GM12878 (cell line): ENCODE measurements around the gene SON. TPM values are rescaled to one million over a fixed set of nuclear protein-coding genes. Genes with fewer than 3 reads are reported as not detected.
A peak's percentile ranks its signal among the peaks of the same experiment; 100 is the strongest.

Experiments
- ATAC-seq: fragments of 200-7000 bp; cut with Tn5 transposase; 3 replicates; pipeline ENCODE4 v1.9.1; 2020; ENCODE audit warnings: mild to moderate bottlenecking, moderate library complexity
- BruUV-seq: library from RNA; stranded (reverse); fragments of 400-500 nt; replicated peaks from 2 replicates; lab custom pipeline; 2021; lab: Mats Ljungman, UMichigan
- CTCF ChIA-PET: fragments of 300-600 bp; sonication (Branson Sonifier 250); formaldehyde crosslinking; extraction: SDS; loops from one replicate; lab custom pipeline; 2021; ENCODE audit warnings: inconsistent platforms; lab: Yijun Ruan, JAX
- POLR2A ChIA-PET: fragments of 350-600 bp; formaldehyde crosslinking; extraction: SDS; loops from one replicate; lab custom pipeline; 2021; ENCODE audit warnings: inconsistent platforms; lab: Charles Lee
- RAD21 ChIA-PET: fragments of 300-600 bp; sonication (Branson Sonifier 250); formaldehyde crosslinking; loops from one replicate; lab custom pipeline; 2023; ENCODE audit warnings: antibody characterized with exemption; ENCODE audit not compliant: unreplicated experiment; lab: Charles Lee
- SMC1A ChIA-PET: fragments of 300-600 bp; sonication (Branson Sonifier 250); formaldehyde crosslinking; loops from one replicate; lab custom pipeline; 2023; ENCODE audit not compliant: unreplicated experiment, uncharacterized antibody; lab: Charles Lee
- DNase-seq: peaks from one replicate; pipeline ENCODE4 v3.0.0-alpha.2; 2011; ENCODE audit warnings: low read depth, low spot score
- FAIRE-seq: peaks from 3 replicates; lab custom pipeline; 2011; peaks lifted over from hg19 to GRCh38; lab: Jason Lieb, UNC
- H2AFZ ChIP-seq: 2 replicates; pipeline ENCODE4 v1.6.0; 2011; ENCODE audit warnings: low read depth, low read length, control low read depth; ENCODE audit not compliant: control insufficient read depth
- H3K27ac ChIP-seq: 2 replicates; pipeline ENCODE4 v1.5.1; 2011; ENCODE audit warnings: control low read depth; ENCODE audit not compliant: control insufficient read depth, insufficient read depth
- H3K27me3 ChIP-seq, 2 experiments: replicated peaks in 1 of 2; 2 replicates each; pipeline versions ENCODE4 v1.6.0 to v1.6.1; 2011; ENCODE audit warnings: low read length in 1 of 2; ENCODE audit not compliant: control insufficient read depth in 2 of 2, insufficient read depth in 2 of 2
- H3K36me3 ChIP-seq, 2 experiments: 2 replicates each; pipeline ENCODE4 v1.5.1; 2011; ENCODE audit warnings: low read length in 1 of 2; ENCODE audit not compliant: control insufficient read depth in 2 of 2, insufficient read depth in 2 of 2
- H3K4me1 ChIP-seq: 2 replicates; pipeline ENCODE4 v1.6.1; 2011; ENCODE audit warnings: mild to moderate bottlenecking, low read length, moderate library complexity, mixed read lengths; ENCODE audit not compliant: control insufficient read depth, insufficient read depth
- H3K4me2 ChIP-seq: 2 replicates; pipeline ENCODE4 v1.6.0; 2011; ENCODE audit warnings: control low read depth; ENCODE audit not compliant: control insufficient read depth, insufficient read depth
- H3K4me3 ChIP-seq: fragments of 200-600 bp; sonication (generic); 2 replicates; pipeline ENCODE4 v1.5.1; 2016
- H3K79me2 ChIP-seq: 2 replicates; pipeline ENCODE4 v1.6.0; 2011; ENCODE audit warnings: low read length; ENCODE audit not compliant: control insufficient read depth, insufficient read depth
- H3K9ac ChIP-seq: 2 replicates; pipeline ENCODE4 v1.8.0; 2011; ENCODE audit warnings: low read length, control low read depth, mixed read lengths; ENCODE audit not compliant: control insufficient read depth, insufficient read depth
- H3K9me3 ChIP-seq: replicated peaks from 3 replicates; pipeline ENCODE4 v1.5.1; 2011; ENCODE audit warnings: mild to moderate bottlenecking, low read length; ENCODE audit not compliant: control insufficient read depth, insufficient read depth
- H4K20me1 ChIP-seq: 2 replicates; pipeline ENCODE4 v1.6.0; 2011; ENCODE audit not compliant: control insufficient read depth, insufficient read depth
- CEBPZ ChIP-seq: fragments of 150-350 bp; IDR thresholded peaks from 2 replicates; pipeline ENCODE4 v1.6.1; 2016; ENCODE audit warnings: low read depth, low read length
- CHD2 ChIP-seq: IDR thresholded peaks from 2 replicates; pipeline ENCODE4 v1.6.1; 2011; ENCODE audit warnings: low read depth, low read length, improper control_type of control experiment, borderline replicate concordance
- CREB1 ChIP-seq: IDR thresholded peaks from 2 replicates; pipeline ENCODE4 v1.6.1; 2012; ENCODE audit warnings: low read depth, mild to moderate bottlenecking, inconsistent platforms
- FOS ChIP-seq: IDR thresholded peaks from 3 replicates; pipeline ENCODE4 v1.6.1; 2011; ENCODE audit warnings: borderline replicate concordance; ENCODE audit not compliant: insufficient read length; ENCODE audit errors: extremely low read depth
- MEF2B ChIP-seq: fragments of 450-650 bp; IDR thresholded peaks from 2 replicates; pipeline ENCODE4 v1.6.1; 2018; ENCODE audit warnings: mild to moderate bottlenecking, moderate library complexity; ENCODE audit not compliant: partially characterized antibody, poor library complexity, severe bottlenecking
- RFX5 ChIP-seq: IDR thresholded peaks from 2 replicates; pipeline ENCODE4 v1.6.1; 2011; ENCODE audit warnings: low read depth, low read length, improper control_type of control experiment
- ZNF24 ChIP-seq: fragments of 450-650 bp; IDR thresholded peaks from 2 replicates; pipeline ENCODE4 v1.6.1; 2017; ENCODE audit warnings: antibody characterized with exemption, mild to moderate bottlenecking
- WGBS: methylation state at CpG from one replicate; pipeline ENCODE4 v1.1.6; 2016; ENCODE audit warnings: low lambda C conversion rate; ENCODE audit not compliant: insufficient replicate concordance, insufficient coverage; ENCODE audit errors: missing lambda C conversion rate; 5-methylcytosine and 5-hydroxymethylcytosine counted together
- in situ Hi-C: fragments of 300-500 bp; cut with MboI; formaldehyde crosslinking; loops from 9 replicates; pipeline ENCODE4 v1.14.3; 2018; ENCODE audit warnings: mixed read lengths
- intact Hi-C: fragments of 100-400 bp; cut with micrococcal nuclease; formaldehyde crosslinking; loops from one replicate; pipeline ENCODE4 v1.14.2; 2022; ENCODE audit not compliant: unreplicated experiment
- polyA plus RNA-seq, 11 experiments: library from polyadenylated mRNA; depleted of rRNA in 4 of 11; unstranded in 6 of 11; stranded (reverse) in 5 of 11; fragments of >200 nt; fragmentation: Nextera tagmentation in 4 of 11; fragmentation: Illumina TruSeq in 1 of 11; extraction: Ambion mirVana in 4 of 11; extraction: Trizol in 1 of 11; gene quantifications; 1 replicate in 1 of 11; 2 replicates in 10 of 11; pipeline versions ENCODE4 v1.2.1 to v1.2.3, GENCODE V29; 2011 to 2016; ENCODE audit warnings: inconsistent platforms in 2 of 11, missing spikeins in 2 of 11, low read depth in 1 of 11
- total RNA-seq, 4 experiments: library from RNA; depleted of rRNA in 3 of 4; stranded (reverse); fragments of >200 nt in 3 of 4; fragmentation: Illumina TruSeq in 1 of 4; extraction: Trizol in 1 of 4; gene quantifications; 2 replicates each; pipeline versions ENCODE4 v1.2.1 to v1.2.3, GENCODE V29; 2013 to 2021

Gene SON
- total and polyA plus RNA-seq, 10 of the 15 experiments (the other 5 are each of a cell fraction or from before 2014, with no cell fraction given), result 95.7 to 788 (median 251) TPM

DNA sequence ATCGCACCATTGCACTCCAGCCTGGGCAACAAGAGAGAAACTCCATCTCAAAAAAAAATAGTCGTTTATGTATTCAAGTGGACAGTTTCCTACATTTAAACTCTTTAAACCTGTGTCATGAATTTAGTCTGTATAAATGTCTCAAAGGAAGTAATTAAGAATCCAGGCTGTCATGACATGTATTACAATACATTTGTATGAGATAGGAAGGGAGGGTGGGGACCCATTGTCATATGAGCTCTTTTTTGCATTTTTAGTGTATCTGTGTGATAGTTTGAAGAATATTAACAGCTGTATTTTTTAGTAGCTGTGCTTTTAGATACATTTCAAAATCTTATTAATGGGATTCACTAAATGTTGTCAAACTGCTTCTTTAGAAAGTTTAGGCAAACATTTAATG lies 25.6 kb downstream of the SON start:
- in situ Hi-C loops, result no loop called here
- Histone ChIP-seq H3K36me3 (peaks cover 6 to 31% of the 10 kb centered on the region in 2 experiments), H3K27ac (no peak overlapping the region), H4K20me1 (no peaks in the 10 kb centered on the region), H3K4me3 (no peak overlapping the region), H3K79me2 (no peaks in the 10 kb centered on the region; the same call in 1 of the 2 replicates), H3K27me3 (no peaks in the 10 kb centered on the region), H3K4me2 (no peak overlapping the region), H3K9ac (no peak overlapping the region), H2AFZ (no peak overlapping the region), H3K4me1 (no peaks in the 10 kb centered on the region), H3K9me3 (no peaks in the 10 kb centered on the region)
- 75% methylated on average over 2 of the region's 2 CpGs for WGBS
- ChIA-PET SMC1A (no interaction called here), CTCF (no interaction called here), POLR2A (interaction anchor here (0.5 kb wide), 1 partner anchor 25 kb away, joined by 3 read pairs; no protein-coding TSS in a partner anchor), RAD21 (no interaction called here)
- TF ChIP-seq FOS, result no peak
- BruUV-seq, result no TSS peak
- FAIRE-seq, result no peak
- intact Hi-C loops, result no loop called here
- ATAC-seq, result no peak
- no peak for DNase-seq

DNA sequence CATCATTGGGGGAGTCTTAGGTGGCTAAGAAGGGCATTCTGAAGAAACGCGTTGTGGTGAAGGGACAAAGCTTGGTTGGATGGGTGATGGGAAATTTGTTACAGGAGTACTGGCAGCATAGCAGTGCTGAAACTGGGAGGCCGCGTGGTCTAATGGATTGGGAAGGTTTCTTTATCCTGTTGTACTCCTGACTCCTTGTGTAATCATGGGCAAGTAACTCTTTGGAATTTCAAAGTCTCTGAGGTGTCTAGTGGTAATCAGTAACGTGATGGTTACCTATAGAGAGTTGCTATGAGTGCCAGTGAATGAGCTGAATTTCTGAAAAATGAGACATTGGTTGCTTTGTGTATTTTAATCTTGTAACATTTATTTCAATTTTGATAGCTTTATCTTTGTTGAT lies 27.2 kb downstream of the SON start:
- DNase-seq, result no peak
- RAD21 ChIA-PET, result no interaction called here
- Histone ChIP-seq H2AFZ (no peak overlapping the region), H3K27me3 (no peaks in the 10 kb centered on the region), H3K27ac (no peak overlapping the region), H3K9ac (no peak overlapping the region), H3K4me2 (no peak overlapping the region), H3K4me3 (no peak overlapping the region), H3K9me3 (no peaks in the 10 kb centered on the region), H3K4me1 (no peaks in the 10 kb centered on the region), H4K20me1 (no peaks in the 10 kb centered on the region), H3K79me2 (no peaks in the 10 kb centered on the region), H3K36me3 (peaks cover 6 to 44% of the 10 kb centered on the region in 2 experiments)
- intact Hi-C loops, result no loop called here
- BruUV-seq, result TSS peak; percentile 5
- 99% methylated on average over 5 of the region's 5 CpGs for WGBS
- ATAC-seq, result no peak
- CTCF ChIA-PET, result interaction anchor here (0.6 to 1.6 kb wide), 3 partner anchors 19 to 373 kb away, joined by 3 read pairs; no protein-coding TSS in a partner anchor
- TF ChIP-seq ZNF24 (no peak), CHD2 (no peak), RFX5 (no peak), CREB1 (no peak), CEBPZ (no peak), MEF2B (no peak)
- POLR2A ChIA-PET, result interaction anchor here (0.5 kb wide), 1 partner anchor 22 kb away, joined by 5 read pairs; no protein-coding TSS in a partner anchor
- no peak for FAIRE-seq
- SMC1A ChIA-PET, result interaction anchor here (0.7 to 1.3 kb wide), 2 partner anchors 14 to 373 kb away, joined by 3 to 4 read pairs; no protein-coding TSS in a partner anchor
- in situ Hi-C loops, result no loop called here
